MCF 10A (cell line): Measurements from ENCODE around the gene NR5A2. TPM values are rescaled to one million over a fixed set of nuclear protein-coding genes. Genes with fewer than 3 reads are reported as not detected.

Experiments
- BruUV-seq: library from RNA; stranded (reverse); fragments of 400-500 nt; replicated peaks from 2 replicates; lab custom pipeline; 2021; lab: Mats Ljungman, UMichigan
- CTCF ChIA-PET: fragments of 300-600 bp; sonication (Branson Sonifier 250); formaldehyde crosslinking; extraction: SDS; loops from one replicate; lab custom pipeline; 2021; ENCODE audit warnings: antibody characterized with exemption, inconsistent platforms; lab: Yijun Ruan, JAX
- POLR2A ChIA-PET: fragments of 300-600, 350-650 bp; sonication (Branson Sonifier 250); formaldehyde crosslinking; extraction: SDS; loops from one replicate; lab custom pipeline; 2020; ENCODE audit warnings: antibody characterized with exemption, inconsistent platforms; lab: Yijun Ruan, JAX
- DNase-seq: peaks from one replicate; pipeline ENCODE4 v3.0.0-alpha.2; 2018; ENCODE audit not compliant: unreplicated experiment
- H3K27ac Mint-ChIP-seq: one replicate; pipeline ENCODE4 v1.8.0; 2022; ENCODE audit warnings: mild to moderate bottlenecking, low read depth, mixed read lengths; ENCODE audit not compliant: unreplicated experiment
- H3K27me3 Mint-ChIP-seq: one replicate; pipeline ENCODE4 v1.8.0; 2022; ENCODE audit warnings: mixed read lengths; ENCODE audit not compliant: insufficient read depth, unreplicated experiment
- H3K36me3 Mint-ChIP-seq: one replicate; pipeline ENCODE4 v1.8.0; 2022; ENCODE audit warnings: mild to moderate bottlenecking, moderate library complexity, mixed read lengths; ENCODE audit not compliant: insufficient read depth, unreplicated experiment
- H3K4me1 Mint-ChIP-seq: one replicate; pipeline ENCODE4 v1.8.0; 2022; ENCODE audit warnings: mixed read lengths; ENCODE audit not compliant: insufficient read depth, unreplicated experiment
- H3K4me3 Mint-ChIP-seq: one replicate; pipeline ENCODE4 v1.8.0; 2022; ENCODE audit warnings: mild to moderate bottlenecking, moderate library complexity, mixed read lengths; ENCODE audit not compliant: unreplicated experiment
- H3K9me3 Mint-ChIP-seq: one replicate; pipeline ENCODE4 v1.8.0; 2022; ENCODE audit warnings: mixed read lengths; ENCODE audit not compliant: unreplicated experiment
- intact Hi-C: fragments of 100-400 bp; cut with micrococcal nuclease; formaldehyde crosslinking; loops from 2 replicates; pipeline ENCODE4 v1.14.1; 2022
- total RNA-seq: library from RNA; stranded (reverse); gene quantifications from 2 replicates; pipeline ENCODE4 v1.2.3, GENCODE V29; 2022
- TF ChIP-seq, protein P1 (sequence below): fragments of 200-600 bp; IDR thresholded peaks from one replicate; pipeline ENCODE4 v1.8.0; 2022; ENCODE audit warnings: antibody characterized with exemption, mild to moderate bottlenecking; ENCODE audit not compliant: unreplicated experiment

Gene NR5A2
- total RNA-seq, 1 experiment from 2014 or later = 0.09 TPM

DNA sequence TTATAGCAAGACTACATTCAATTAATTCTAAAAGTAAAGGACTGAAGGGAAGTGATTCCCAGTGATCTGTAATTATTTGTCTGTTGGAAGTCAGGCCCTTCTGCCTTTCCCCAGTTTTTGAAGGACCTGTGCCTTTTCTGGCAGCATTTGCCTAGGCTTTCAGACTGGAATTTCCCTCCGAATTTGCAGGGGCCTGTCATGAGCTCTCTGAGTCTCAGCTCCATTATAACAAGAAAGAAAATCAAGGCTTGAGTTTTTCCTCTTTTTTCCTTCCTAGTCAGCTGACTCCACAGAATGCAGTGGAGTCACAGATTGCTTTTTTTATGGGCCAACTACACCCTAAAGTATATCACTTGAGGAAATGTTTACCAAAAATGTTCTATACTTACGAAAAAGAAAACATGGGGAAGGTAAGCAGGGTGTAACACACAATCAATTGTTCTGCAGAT is 1.1 kb downstream of the NR5A2 start:
- POLR2A ChIA-PET = interaction anchor here (0.6 to 1.6 kb wide), 5 partner anchors 9 to 197 kb away, joined by 3 to 4 read pairs (median 4); no protein-coding TSS in a partner anchor
- peak; percentile 45 for DNase-seq
- TF ChIP-seq, protein P1, sequence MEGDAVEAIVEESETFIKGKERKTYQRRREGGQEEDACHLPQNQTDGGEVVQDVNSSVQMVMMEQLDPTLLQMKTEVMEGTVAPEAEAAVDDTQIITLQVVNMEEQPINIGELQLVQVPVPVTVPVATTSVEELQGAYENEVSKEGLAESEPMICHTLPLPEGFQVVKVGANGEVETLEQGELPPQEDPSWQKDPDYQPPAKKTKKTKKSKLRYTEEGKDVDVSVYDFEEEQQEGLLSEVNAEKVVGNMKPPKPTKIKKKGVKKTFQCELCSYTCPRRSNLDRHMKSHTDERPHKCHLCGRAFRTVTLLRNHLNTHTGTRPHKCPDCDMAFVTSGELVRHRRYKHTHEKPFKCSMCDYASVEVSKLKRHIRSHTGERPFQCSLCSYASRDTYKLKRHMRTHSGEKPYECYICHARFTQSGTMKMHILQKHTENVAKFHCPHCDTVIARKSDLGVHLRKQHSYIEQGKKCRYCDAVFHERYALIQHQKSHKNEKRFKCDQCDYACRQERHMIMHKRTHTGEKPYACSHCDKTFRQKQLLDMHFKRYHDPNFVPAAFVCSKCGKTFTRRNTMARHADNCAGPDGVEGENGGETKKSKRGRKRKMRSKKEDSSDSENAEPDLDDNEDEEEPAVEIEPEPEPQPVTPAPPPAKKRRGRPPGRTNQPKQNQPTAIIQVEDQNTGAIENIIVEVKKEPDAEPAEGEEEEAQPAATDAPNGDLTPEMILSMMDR = no peak
- BruUV-seq = no TSS peak
- Mint-ChIP-seq H3K9me3 (no peaks in the 10 kb centered on the region), H3K27me3 (no peaks in the 10 kb centered on the region), H3K27ac (peak overlapping the region; percentile 24), H3K4me1 (peaks cover 9% of the 10 kb centered on the region), H3K36me3 (no peaks in the 10 kb centered on the region), H3K4me3 (peak overlapping the region; percentile 77)
- CTCF ChIA-PET = interaction anchor here (0.5 to 1.6 kb wide), 13 partner anchors 9 to 1057 kb away, joined by 3 to 8 read pairs (median 3); no protein-coding TSS in a partner anchor
- intact Hi-C loops = loop anchor here (2.0 to 5.0 kb wide), 3 partner anchors 344 to 484 kb away; no protein-coding TSS in a partner anchor

DNA sequence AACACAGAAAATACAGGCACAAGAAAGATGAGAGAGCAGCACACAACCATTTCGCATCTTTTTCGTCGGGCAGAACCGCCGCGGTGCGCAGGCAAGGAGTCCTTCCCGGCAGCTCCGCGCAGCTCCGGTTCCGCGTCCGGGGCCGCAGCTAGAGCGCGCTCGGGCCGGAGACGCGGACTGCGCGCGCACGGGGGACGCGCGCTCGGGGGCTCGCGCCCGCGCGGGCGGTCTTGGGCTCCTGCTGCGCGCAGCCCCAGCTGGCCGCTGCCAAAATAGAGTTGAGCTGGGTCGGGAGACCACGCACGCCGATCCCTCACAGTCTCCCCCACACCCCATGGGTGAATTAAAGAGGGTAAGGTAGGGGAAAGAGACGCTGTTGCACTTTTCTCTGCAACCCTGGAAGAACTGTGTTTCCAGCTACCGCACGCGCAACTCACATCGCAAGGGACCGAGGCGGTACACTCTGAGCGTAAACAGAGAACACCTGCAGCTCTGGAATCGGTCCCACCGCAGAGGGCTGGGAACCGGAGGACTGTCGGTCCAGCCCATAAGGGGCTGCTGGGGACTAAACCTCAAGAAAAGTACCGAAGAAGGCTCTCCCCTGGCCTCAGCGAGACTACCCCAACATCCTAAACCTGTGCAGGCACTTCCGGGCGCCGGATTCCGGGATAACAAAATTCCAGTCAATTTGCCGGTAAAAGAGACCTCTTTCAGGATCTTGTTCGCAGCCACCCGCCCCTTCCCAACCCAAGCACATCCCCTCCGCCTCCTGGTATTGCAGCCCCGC is 1.7 kb downstream of the NR5A2 start:
- POLR2A ChIA-PET = interaction anchor here (1.2 to 1.6 kb wide), 2 partner anchors 10 to 47 kb away, joined by 4 read pairs; no protein-coding TSS in a partner anchor
- intact Hi-C loops = loop anchor here (2.0 to 5.0 kb wide), 3 partner anchors 344 to 483 kb away; no protein-coding TSS in a partner anchor

DNA sequence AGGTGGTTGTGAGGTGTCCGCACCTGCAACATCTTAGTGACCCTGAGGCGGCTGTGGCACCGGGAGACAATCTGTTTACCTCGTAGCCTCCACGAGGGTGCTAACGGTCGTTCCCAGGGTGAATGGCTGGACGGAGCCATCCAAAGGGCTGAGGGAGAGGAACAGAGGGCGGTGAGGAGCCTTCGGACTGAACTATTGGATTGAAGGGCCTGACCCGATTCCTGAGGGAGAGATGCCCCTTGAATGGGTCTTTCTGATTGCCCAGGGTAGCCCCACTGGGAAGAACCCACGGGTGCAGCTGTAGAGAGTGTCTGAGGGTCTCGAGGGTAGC is 2.3 kb downstream of the NR5A2 start:
- CTCF ChIA-PET = interaction anchor here (0.7 kb wide), 1 partner anchor 480 kb away, joined by 3 read pairs; no protein-coding TSS in a partner anchor
- intact Hi-C loops = loop anchor here (2.0 to 5.0 kb wide), 3 partner anchors 345 to 483 kb away; no protein-coding TSS in a partner anchor
- DNase-seq = no peak
- Mint-ChIP-seq H3K4me1 (peaks cover 6% of the 10 kb centered on the region), H3K9me3 (no peaks in the 10 kb centered on the region), H3K36me3 (no peaks in the 10 kb centered on the region), H3K27me3 (no peaks in the 10 kb centered on the region), H3K4me3 (peak overlapping the region; percentile 77), H3K27ac (no peak overlapping the region)
- BruUV-seq = no TSS peak
- TF ChIP-seq, protein P1 = no peak
- POLR2A ChIA-PET = no interaction called here

More for the DNA sequence above, 1.7 kb downstream of the NR5A2 start:
- TF ChIP-seq, protein P1 = no peak
- no TSS peak for BruUV-seq
- DNase-seq = peak; percentile 65
- no peaks in the 10 kb centered on the region for H3K9me3 Mint-ChIP-seq
- H3K27ac Mint-ChIP-seq = peak overlapping the region; percentile 24
- H3K4me3 Mint-ChIP-seq = peak overlapping the region; percentile 77
- CTCF ChIA-PET = interaction anchor here (0.5 to 1.6 kb wide), 7 partner anchors 8 to 459 kb away, joined by 3 to 8 read pairs (median 3); no protein-coding TSS in a partner anchor
- H3K36me3 Mint-ChIP-seq = no peaks in the 10 kb centered on the region
- H3K4me1 Mint-ChIP-seq = peaks cover 6% of the 10 kb centered on the region
- H3K27me3 Mint-ChIP-seq = no peaks in the 10 kb centered on the region

DNA sequence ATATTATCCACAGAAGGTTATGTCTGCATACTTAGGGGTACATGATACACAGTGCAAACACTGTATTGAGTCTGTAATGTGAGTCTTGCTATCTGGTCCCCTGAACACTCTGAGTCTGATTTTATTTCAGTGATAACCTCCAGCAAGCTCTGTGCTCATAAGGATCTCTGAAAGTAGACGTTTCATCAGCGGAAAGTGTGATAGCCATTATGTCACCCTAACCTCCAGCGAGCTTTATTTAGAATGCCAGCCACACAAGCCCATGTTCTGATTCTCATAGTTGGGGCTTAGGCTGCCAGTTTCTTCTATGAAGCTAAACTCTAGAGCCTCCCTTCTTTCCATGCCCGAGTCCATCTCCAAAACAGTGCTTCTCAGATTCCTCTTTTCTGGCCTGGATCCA is 3.3 kb downstream of the NR5A2 start:
- no peak for DNase-seq
- Mint-ChIP-seq H3K9me3 (no peaks in the 10 kb centered on the region), H3K27me3 (no peaks in the 10 kb centered on the region), H3K4me1 (peaks cover 6% of the 10 kb centered on the region), H3K36me3 (no peaks in the 10 kb centered on the region), H3K4me3 (no peak overlapping the region), H3K27ac (no peak overlapping the region)
- intact Hi-C loops = no loop called here
- CTCF ChIA-PET = interaction anchor here (0.6 kb wide), 1 partner anchor 170 kb away, joined by 4 read pairs; no protein-coding TSS in a partner anchor
- BruUV-seq = no TSS peak
- POLR2A ChIA-PET = interaction anchor here (0.5 to 0.6 kb wide), 2 partner anchors 71 to 118 kb away, joined by 4 to 5 read pairs; no protein-coding TSS in a partner anchor
- TF ChIP-seq, protein P1 = no peak
